Lung (tissue), 12 donors: ENCODE data around the gene AGAP1. TPM values are rescaled to one million over a fixed set of nuclear protein-coding genes. Genes with fewer than 3 reads are reported as not detected.

Source experiments
- ATAC-seq: fragments of 200-7000 bp; cut with Tn5 transposase; one replicate; pipeline ENCODE4 v1.9.1; 2020; ENCODE audit warnings: moderate number of reproducible peaks; ENCODE audit not compliant: insufficient read depth, low FRiP score
- DNase-seq, 3 donors: peaks; one replicate each; pipeline ENCODE4 v3.0.0-alpha.2; 2013 to 2017
- H3K27ac ChIP-seq, 2 donors: one replicate each; pipeline ENCODE4 v1.5.1; 2013; ENCODE audit warnings: mild to moderate bottlenecking in 2 of 2, moderate library complexity in 2 of 2, control low read depth in 1 of 2, inconsistent platforms in 1 of 2, low read depth in 1 of 2, low read length in 1 of 2
- H3K27me3 ChIP-seq, 3 donors: one replicate each; pipeline ENCODE4 v1.5.1; 2013; ENCODE audit warnings: low read length in 2 of 3; ENCODE audit not compliant: control insufficient read depth in 3 of 3, insufficient read depth in 3 of 3
- H3K36me3 ChIP-seq, 4 donors: one replicate each; pipeline ENCODE4 v1.5.1; 2013; ENCODE audit warnings: low read length in 4 of 4, mild to moderate bottlenecking in 1 of 4, moderate library complexity in 1 of 4; ENCODE audit not compliant: control insufficient read depth in 4 of 4, insufficient read depth in 4 of 4
- H3K4me1 ChIP-seq, 5 donors: one replicate each; pipeline ENCODE4 v1.5.1; 2013; ENCODE audit warnings: low read length in 5 of 5, mild to moderate bottlenecking in 2 of 5, moderate library complexity in 1 of 5; ENCODE audit not compliant: control insufficient read depth in 5 of 5, insufficient read depth in 5 of 5
- H3K4me3 ChIP-seq: one replicate; pipeline ENCODE4 v1.5.1; 2013; ENCODE audit warnings: mild to moderate bottlenecking, control low read depth, moderate library complexity
- H3K9ac ChIP-seq, 2 donors: one replicate each; pipeline ENCODE4 v1.5.1; 2013; ENCODE audit warnings: low read length in 2 of 2, control low read depth in 1 of 2; ENCODE audit not compliant: insufficient read depth in 1 of 2
- H3K9me3 ChIP-seq, 4 donors: one replicate each; pipeline ENCODE4 v1.5.1; 2013; ENCODE audit warnings: low read length in 3 of 4, mild to moderate bottlenecking in 1 of 4, moderate library complexity in 1 of 4; ENCODE audit not compliant: control insufficient read depth in 4 of 4, insufficient read depth in 3 of 4
- CTCF ChIP-seq: IDR thresholded peaks from 2 replicates; pipeline ENCODE4 v1.5.1; 2012; ENCODE audit warnings: mild to moderate bottlenecking; ENCODE audit errors: control extremely low read depth, extremely low read depth
- WGBS, 2 donors: extraction: QIAGEN DNeasy Blood & Tissue Kit; methylation state at CpG; one replicate each; pipeline ENCODE4 v1.1.7; 2013; 5-methylcytosine and 5-hydroxymethylcytosine counted together
- polyA plus RNA-seq, 2 donors: library from polyadenylated mRNA; stranded (reverse); fragments of 200-250 nt; gene quantifications; one replicate each; pipeline ENCODE4 v1.2.1, GENCODE V29; 2013
- total RNA-seq, 2 donors: library from RNA; depleted of rRNA in 1 of 2; stranded (reverse); fragments of >200 nt in 1 of 2; gene quantifications; one replicate each; pipeline ENCODE4 v1.2.1, GENCODE V29; 2014 to 2021
- donor health status: control.
- donor health status: control.
- donor health status: Bipolar disorder and iron deficiency.
- donor health status: healthy.
- donor health status: DM: yes; HTN: yes; CAD: no.

AGAP1 gene
- total and polyA plus RNA-seq, 4 donors, result 6.6 to 39.4 (median 20.2) TPM

- DNase-seq (peak; percentile 45 to 60 (median 58)), ATAC-seq (no peak)
- 58 to 71% methylated on average over 11 of the region's 11 CpGs for WGBS, 2 donors
Measured at GRCh38 chr2:235545339-235546150, 51.7 kb downstream of the AGAP1 start.

DNA sequence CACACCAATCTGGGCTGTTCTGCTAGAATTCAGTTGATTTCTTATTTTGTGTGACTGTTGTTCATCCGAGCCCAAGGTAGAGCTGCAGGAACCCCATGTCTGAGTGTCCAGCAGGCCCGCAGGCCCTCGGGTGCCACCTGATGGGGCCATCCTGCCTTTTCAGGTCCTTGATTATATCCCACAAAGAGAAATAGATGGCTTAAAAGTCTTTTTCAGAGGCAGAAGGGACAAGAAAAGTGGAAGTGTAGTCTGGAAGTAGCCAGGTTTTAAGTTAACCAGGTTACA, 52.2 kb downstream of the AGAP1 start:
- H3K9me3 ChIP-seq, result no peaks in the 10 kb centered on the region
- DNase-seq, result no peak
- H3K4me1 ChIP-seq, result peaks cover 0 to 21% (median 14%) of the 10 kb centered on the region in 5 donors
- no peak for ATAC-seq
- no peak overlapping the region for H3K27ac ChIP-seq
- no peak for TF ChIP-seq CTCF
- H3K9ac ChIP-seq, result no peak overlapping the region
- no peak overlapping the region for H3K4me3 ChIP-seq
- H3K36me3 ChIP-seq, result no peaks in the 10 kb centered on the region
- WGBS, 2 donors, result 88 to 97% methylated on average over 3 of the region's 3 CpGs
- no peaks in the 10 kb centered on the region for H3K27me3 ChIP-seq

More at GRCh38 chr2:235545339-235546150, 51.7 kb downstream of the AGAP1 start:
- H3K4me3 ChIP-seq, result no peak overlapping the region
- H3K36me3 ChIP-seq, result no peaks in the 10 kb centered on the region
- peaks cover 0 to 21% (median 14%) of the 10 kb centered on the region in 5 donors for H3K4me1 ChIP-seq
- TF ChIP-seq CTCF, result no peak
- no peak overlapping the region for H3K9ac ChIP-seq
- no peaks in the 10 kb centered on the region for H3K27me3 ChIP-seq
- H3K9me3 ChIP-seq, result no peaks in the 10 kb centered on the region
- peak overlapping the region in 1 of 2 donors; percentile 35 for H3K27ac ChIP-seq

- Histone ChIP-seq H3K36me3 (no peaks in the 10 kb centered on the region), H3K9ac (no peak overlapping the region), H3K27me3 (no peaks in the 10 kb centered on the region), H3K4me1 (peaks cover 0 to 21% (median 14%) of the 10 kb centered on the region in 5 donors), H3K27ac (no peak overlapping the region), H3K4me3 (no peak overlapping the region), H3K9me3 (no peaks in the 10 kb centered on the region)
- TF ChIP-seq CTCF, result no peak
- DNase-seq (no peak), ATAC-seq (no peak)
- WGBS, 2 donors, result 91 to 93% methylated on average over 9 of the region's 9 CpGs
Measured at GRCh38 chr2:235546436-235546835, 52.6 kb downstream of the AGAP1 start.
